Endothelial cell of umbilical vein (primary cell): ENCODE data around the gene ABCA2. TPM values are rescaled to one million over a fixed set of nuclear protein-coding genes. Genes with fewer than 3 reads are reported as not detected.

Source experiments
- BruUV-seq: library from RNA; stranded (reverse); fragments of 400-500 nt; replicated peaks from 2 replicates; lab custom pipeline; 2021; lab: Mats Ljungman, UMichigan
- CTCF ChIA-PET: fragments of 300-600, 350-600 bp; sonication (Branson Sonifier 250); formaldehyde crosslinking; loops from one replicate; lab custom pipeline; 2021; ENCODE audit warnings: antibody characterized with exemption, inconsistent platforms; lab: Charles Lee
- POLR2A ChIA-PET: fragments of 300-600, 350-600 bp; sonication (Branson Sonifier 250); formaldehyde crosslinking; loops from one replicate; lab custom pipeline; 2021; ENCODE audit warnings: antibody characterized with exemption, inconsistent platforms; lab: Charles Lee
- DNase-seq: peaks from one replicate; pipeline ENCODE4 v3.0.0-alpha.2; 2011; ENCODE audit warnings: low read depth, low spot score
- FAIRE-seq: peaks from 2 replicates; lab custom pipeline; 2011; peaks lifted over from hg19 to GRCh38; lab: Jason Lieb, UNC
- H2AFZ ChIP-seq: 2 replicates; pipeline ENCODE4 v1.6.0; 2012; ENCODE audit warnings: low read depth, low read length, control low read depth, inconsistent platforms
- H3K27ac ChIP-seq: 2 replicates; pipeline ENCODE4 v1.5.1; 2011; ENCODE audit warnings: low read depth, mild to moderate bottlenecking, control low read depth, low read length, moderate library complexity; ENCODE audit not compliant: insufficient read depth
- H3K27me3 ChIP-seq, 2 experiments: 2 replicates each; pipeline versions ENCODE4 v1.6.0 to v1.6.1; 2011; ENCODE audit warnings: low read length in 2 of 2, mixed read lengths in 1 of 2; ENCODE audit not compliant: control insufficient read depth in 2 of 2, insufficient read depth in 2 of 2
- H3K36me3 ChIP-seq, 2 experiments: 2 replicates in 1 of 2; 3 replicates in 1 of 2; pipeline ENCODE4 v1.5.1; 2011; ENCODE audit warnings: low read length in 2 of 2, mild to moderate bottlenecking in 1 of 2, moderate library complexity in 1 of 2; ENCODE audit not compliant: control insufficient read depth in 2 of 2, insufficient read depth in 2 of 2; ENCODE audit errors: extremely low read depth in 1 of 2
- H3K4me1 ChIP-seq: 3 replicates; pipeline ENCODE4 v1.5.1; 2011; ENCODE audit warnings: mild to moderate bottlenecking, low read length; ENCODE audit not compliant: control insufficient read depth, insufficient read depth; ENCODE audit errors: extremely low read depth
- H3K4me2 ChIP-seq: 2 replicates; pipeline ENCODE4 v1.6.1; 2011; ENCODE audit warnings: low read length, control low read depth, mixed read lengths; ENCODE audit not compliant: insufficient read depth
- H3K4me3 ChIP-seq, 3 experiments: fragments of 200-600 bp in 1 of 3; sonication (generic), shearing (Covaris generic) in 1 of 3; replicated peaks in 1 of 3; 2 replicates each; pipeline ENCODE4 v1.5.1; 2011 to 2016; ENCODE audit warnings: control low read depth in 3 of 3, low read length in 3 of 3, mild to moderate bottlenecking in 2 of 3, inconsistent platforms in 1 of 3, low read depth in 1 of 3, moderate library complexity in 1 of 3; ENCODE audit not compliant: insufficient read depth in 1 of 3
- H3K79me2 ChIP-seq: 2 replicates; pipeline ENCODE4 v1.6.0; 2012; ENCODE audit warnings: low read length, inconsistent platforms; ENCODE audit not compliant: control insufficient read depth, insufficient read depth
- H3K9ac ChIP-seq: replicated peaks from 2 replicates; pipeline ENCODE3; 2011; ENCODE audit warnings: low read length, control low read depth; ENCODE audit not compliant: insufficient read depth; ENCODE audit errors: extremely low read depth
- H3K9me1 ChIP-seq: replicated peaks from 3 replicates; pipeline ENCODE4 v1.6.0; 2011; ENCODE audit warnings: mild to moderate bottlenecking, low read length; ENCODE audit not compliant: control insufficient read depth, insufficient read depth; ENCODE audit errors: extremely low read depth
- H3K9me3 ChIP-seq: replicated peaks from 2 replicates; pipeline ENCODE4 v1.5.1; 2012; ENCODE audit warnings: low read length, inconsistent platforms; ENCODE audit not compliant: control insufficient read depth, insufficient read depth
- H4K20me1 ChIP-seq: replicated peaks from 2 replicates; pipeline ENCODE3; 2011; ENCODE audit warnings: mild to moderate bottlenecking, low read length; ENCODE audit not compliant: control insufficient read depth, insufficient read depth; ENCODE audit errors: extremely low read depth
- EZH2 ChIP-seq: IDR thresholded peaks from 2 replicates; pipeline ENCODE4 v1.6.1; 2012; ENCODE audit warnings: borderline replicate concordance, low read depth, mild to moderate bottlenecking, moderate library complexity, low read length, inconsistent platforms; ENCODE audit not compliant: severe bottlenecking
- FOS ChIP-seq: IDR thresholded peaks from 2 replicates; pipeline ENCODE4 v1.6.1; 2011; ENCODE audit warnings: mild to moderate bottlenecking, low read length, moderate library complexity, borderline replicate concordance; ENCODE audit not compliant: insufficient read depth
- GATA2 ChIP-seq: IDR thresholded peaks from 2 replicates; pipeline ENCODE4 v1.7.0; 2011; ENCODE audit warnings: low read depth, mild to moderate bottlenecking, moderate library complexity, mixed read lengths, low read length; ENCODE audit not compliant: insufficient read length, insufficient read depth
- JUN ChIP-seq: IDR thresholded peaks from 2 replicates; pipeline ENCODE4 v1.6.1; 2011; ENCODE audit warnings: borderline replicate concordance, low read depth; ENCODE audit not compliant: insufficient read length, insufficient read depth
- POLR2A ChIP-seq: IDR thresholded peaks from 2 replicates; pipeline ENCODE4 v1.6.1; 2012; ENCODE audit warnings: low read depth, mild to moderate bottlenecking, control low read depth, low read length
- dilution Hi-C: fragments of 300-500 bp; cut with MboI; formaldehyde crosslinking; loops from one replicate; pipeline ENCODE4 v1.15.0; 2019; ENCODE audit warnings: low sequenced_read_pairs; ENCODE audit not compliant: extremely low pct_ligation_motif_present
- intact Hi-C: fragments of 100-400 bp; cut with micrococcal nuclease; formaldehyde crosslinking; loops from one replicate; pipeline ENCODE4 v1.10.0; 2022
- polyA plus RNA-seq, 4 experiments: library from polyadenylated mRNA; depleted of rRNA in 3 of 4; stranded (reverse) in 3 of 4; unstranded in 1 of 4; fragments of >200 nt; gene quantifications; 2 replicates each; pipeline versions ENCODE4 v1.2.1 to v1.2.3, GENCODE V29; 2011 to 2012; ENCODE audit warnings: missing spikeins in 1 of 4
- total RNA-seq: library from RNA; stranded (reverse); gene quantifications from 2 replicates; pipeline ENCODE4 v1.2.3, GENCODE V29; 2021
- TF ChIP-seq, protein P1 (sequence below), 2 donors: IDR thresholded peaks; 1 replicate in 1 of 2; 2 replicates in 1 of 2; pipeline ENCODE4 v1.5.1; 2011; ENCODE audit warnings: low read length in 2 of 2, mild to moderate bottlenecking in 2 of 2, moderate library complexity in 2 of 2, control low read depth in 1 of 2, inconsistent platforms in 1 of 2, low read depth in 1 of 2; ENCODE audit not compliant: insufficient read depth in 1 of 2; ENCODE audit errors: extremely low read depth in 1 of 2

The ABCA2 gene
- total and polyA plus RNA-seq, 2 donors (not counting 3 experiments of a cell fraction or from before 2014, with no cell fraction given), result 20.0 to 29.1 TPM

DNA sequence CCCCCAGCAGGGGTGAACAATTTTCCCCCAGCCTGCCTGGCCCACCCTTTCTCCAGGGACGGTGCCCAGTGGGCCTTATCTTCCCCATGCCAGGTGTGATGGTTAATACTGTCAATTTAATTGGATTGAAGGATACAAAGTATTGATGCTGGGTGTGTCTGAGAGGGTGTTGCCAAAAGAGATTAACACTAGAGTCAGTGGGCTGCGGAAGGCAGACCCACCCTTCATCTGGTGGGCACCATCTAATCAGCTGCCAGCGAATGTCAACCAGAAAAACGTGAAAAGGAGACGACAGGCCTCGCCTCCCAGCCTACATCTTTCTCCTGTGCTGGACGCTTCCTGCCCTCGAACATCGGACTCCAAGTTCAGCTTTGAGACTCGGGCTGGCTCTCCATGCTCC lies 9.4 kb upstream of the ABCA2 start:
- Histone ChIP-seq H3K79me2 (peaks cover 5% of the 10 kb centered on the region), H2AFZ (no peak overlapping the region), H4K20me1 (no peaks in the 10 kb centered on the region), H3K27me3 (no peaks in the 10 kb centered on the region), H3K36me3 (peaks cover 0 to 17% of the 10 kb centered on the region in 2 experiments), H3K4me1 (peaks cover 11% of the 10 kb centered on the region), H3K27ac (no peak overlapping the region), H3K9me1 (no peaks in the 10 kb centered on the region), H3K4me2 (no peak overlapping the region), H3K4me3 (no peak overlapping the region), H3K9ac (no peak overlapping the region), H3K9me3 (no peaks in the 10 kb centered on the region)
- FAIRE-seq (no peak), DNase-seq (no peak)
- POLR2A ChIA-PET, result no interaction called here
- CTCF ChIA-PET, result interaction anchor here (1.5 to 4.3 kb wide), 4 partner anchors 8 to 90 kb away, joined by 4 to 111 read pairs (median 34); partner anchors contain the start of genes ABCA2 and NPDC1
- intact Hi-C loops (no loop called here), dilution Hi-C loops (no loop called here)
- no TSS peak for BruUV-seq
- TF ChIP-seq, protein P1, sequence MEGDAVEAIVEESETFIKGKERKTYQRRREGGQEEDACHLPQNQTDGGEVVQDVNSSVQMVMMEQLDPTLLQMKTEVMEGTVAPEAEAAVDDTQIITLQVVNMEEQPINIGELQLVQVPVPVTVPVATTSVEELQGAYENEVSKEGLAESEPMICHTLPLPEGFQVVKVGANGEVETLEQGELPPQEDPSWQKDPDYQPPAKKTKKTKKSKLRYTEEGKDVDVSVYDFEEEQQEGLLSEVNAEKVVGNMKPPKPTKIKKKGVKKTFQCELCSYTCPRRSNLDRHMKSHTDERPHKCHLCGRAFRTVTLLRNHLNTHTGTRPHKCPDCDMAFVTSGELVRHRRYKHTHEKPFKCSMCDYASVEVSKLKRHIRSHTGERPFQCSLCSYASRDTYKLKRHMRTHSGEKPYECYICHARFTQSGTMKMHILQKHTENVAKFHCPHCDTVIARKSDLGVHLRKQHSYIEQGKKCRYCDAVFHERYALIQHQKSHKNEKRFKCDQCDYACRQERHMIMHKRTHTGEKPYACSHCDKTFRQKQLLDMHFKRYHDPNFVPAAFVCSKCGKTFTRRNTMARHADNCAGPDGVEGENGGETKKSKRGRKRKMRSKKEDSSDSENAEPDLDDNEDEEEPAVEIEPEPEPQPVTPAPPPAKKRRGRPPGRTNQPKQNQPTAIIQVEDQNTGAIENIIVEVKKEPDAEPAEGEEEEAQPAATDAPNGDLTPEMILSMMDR (IDR thresholded peaks at IDR 0.05; ENCODE audit: extremely low read depth in 1 of 2, insufficient read depth in 1 of 2, low read depth in 1 of 2, low read length in 2 of 2), result no peak
- TF ChIP-seq JUN (no peak), EZH2 (no peak), POLR2A (no peak), FOS (no peak), GATA2 (no peak)
